Endothelial cell of umbilical vein (primary cell): ENCODE results near the gene TMPRSS3.

ENCODE experiments used
- GATA2 ChIP-seq: IDR thresholded peaks from 2 replicates; pipeline ENCODE4 v1.7.0; 2011; ENCODE audit warnings: low read depth, mild to moderate bottlenecking, moderate library complexity, mixed read lengths, low read length; ENCODE audit not compliant: insufficient read length, insufficient read depth
- JUN ChIP-seq: IDR thresholded peaks from 2 replicates; pipeline ENCODE4 v1.6.1; 2011; ENCODE audit warnings: borderline replicate concordance, low read depth; ENCODE audit not compliant: insufficient read length, insufficient read depth
- MAX ChIP-seq: IDR thresholded peaks from 2 replicates; pipeline ENCODE4 v1.6.1; 2011; ENCODE audit not compliant: insufficient read depth, insufficient read length
- MYC ChIP-seq: IDR thresholded peaks from one replicate; pipeline ENCODE4 v1.6.1; 2011; ENCODE audit warnings: mild to moderate bottlenecking, low read depth, low read length
- POLR2A ChIP-seq: IDR thresholded peaks from 2 replicates; pipeline ENCODE4 v1.6.1; 2012; ENCODE audit warnings: low read depth, mild to moderate bottlenecking, control low read depth, low read length
- TF ChIP-seq, protein P1 (sequence below), 2 donors: IDR thresholded peaks; 1 replicate in 1 of 2; 2 replicates in 1 of 2; pipeline ENCODE4 v1.5.1; 2011; ENCODE audit warnings: low read length in 2 of 2, mild to moderate bottlenecking in 2 of 2, moderate library complexity in 2 of 2, control low read depth in 1 of 2, inconsistent platforms in 1 of 2, low read depth in 1 of 2; ENCODE audit not compliant: insufficient read depth in 1 of 2; ENCODE audit errors: extremely low read depth in 1 of 2

DNA sequence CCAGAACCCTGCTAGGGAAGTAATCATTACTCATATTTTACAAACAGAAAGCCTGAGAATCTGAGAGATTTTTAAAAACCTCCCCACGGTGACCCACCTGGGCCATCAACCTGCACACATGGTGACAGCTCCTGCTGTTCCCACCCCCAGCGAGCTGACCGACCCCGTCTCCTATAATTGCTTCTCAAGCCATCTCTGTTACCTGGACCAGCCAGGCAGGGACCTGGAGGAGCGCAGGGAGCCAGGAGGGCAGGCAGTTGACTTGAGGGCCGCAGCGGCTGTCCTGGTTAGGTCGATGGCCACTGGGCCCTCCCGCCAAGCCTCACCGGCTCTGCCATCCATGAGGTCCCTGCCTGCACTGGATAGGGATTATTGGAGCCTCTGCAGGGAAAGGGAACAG is 52.8 kb downstream of the TMPRSS3 start:
- TF ChIP-seq, protein P1, sequence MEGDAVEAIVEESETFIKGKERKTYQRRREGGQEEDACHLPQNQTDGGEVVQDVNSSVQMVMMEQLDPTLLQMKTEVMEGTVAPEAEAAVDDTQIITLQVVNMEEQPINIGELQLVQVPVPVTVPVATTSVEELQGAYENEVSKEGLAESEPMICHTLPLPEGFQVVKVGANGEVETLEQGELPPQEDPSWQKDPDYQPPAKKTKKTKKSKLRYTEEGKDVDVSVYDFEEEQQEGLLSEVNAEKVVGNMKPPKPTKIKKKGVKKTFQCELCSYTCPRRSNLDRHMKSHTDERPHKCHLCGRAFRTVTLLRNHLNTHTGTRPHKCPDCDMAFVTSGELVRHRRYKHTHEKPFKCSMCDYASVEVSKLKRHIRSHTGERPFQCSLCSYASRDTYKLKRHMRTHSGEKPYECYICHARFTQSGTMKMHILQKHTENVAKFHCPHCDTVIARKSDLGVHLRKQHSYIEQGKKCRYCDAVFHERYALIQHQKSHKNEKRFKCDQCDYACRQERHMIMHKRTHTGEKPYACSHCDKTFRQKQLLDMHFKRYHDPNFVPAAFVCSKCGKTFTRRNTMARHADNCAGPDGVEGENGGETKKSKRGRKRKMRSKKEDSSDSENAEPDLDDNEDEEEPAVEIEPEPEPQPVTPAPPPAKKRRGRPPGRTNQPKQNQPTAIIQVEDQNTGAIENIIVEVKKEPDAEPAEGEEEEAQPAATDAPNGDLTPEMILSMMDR (IDR thresholded peaks at IDR 0.05; ENCODE audit: extremely low read depth in 1 of 2, insufficient read depth in 1 of 2, low read depth in 1 of 2, low read length in 2 of 2) = no peak
- TF ChIP-seq JUN (no peak), POLR2A (no peak), GATA2 (no peak), MYC (no peak), MAX (no peak)
